ENCODE results near the gene FZR1.
"Not testable (repeated sequence)": the region's sequence is repeated elsewhere in the genome, so short reads cannot be mapped to it uniquely, and the experiment has no call there.

The FZR1 gene

DNA sequence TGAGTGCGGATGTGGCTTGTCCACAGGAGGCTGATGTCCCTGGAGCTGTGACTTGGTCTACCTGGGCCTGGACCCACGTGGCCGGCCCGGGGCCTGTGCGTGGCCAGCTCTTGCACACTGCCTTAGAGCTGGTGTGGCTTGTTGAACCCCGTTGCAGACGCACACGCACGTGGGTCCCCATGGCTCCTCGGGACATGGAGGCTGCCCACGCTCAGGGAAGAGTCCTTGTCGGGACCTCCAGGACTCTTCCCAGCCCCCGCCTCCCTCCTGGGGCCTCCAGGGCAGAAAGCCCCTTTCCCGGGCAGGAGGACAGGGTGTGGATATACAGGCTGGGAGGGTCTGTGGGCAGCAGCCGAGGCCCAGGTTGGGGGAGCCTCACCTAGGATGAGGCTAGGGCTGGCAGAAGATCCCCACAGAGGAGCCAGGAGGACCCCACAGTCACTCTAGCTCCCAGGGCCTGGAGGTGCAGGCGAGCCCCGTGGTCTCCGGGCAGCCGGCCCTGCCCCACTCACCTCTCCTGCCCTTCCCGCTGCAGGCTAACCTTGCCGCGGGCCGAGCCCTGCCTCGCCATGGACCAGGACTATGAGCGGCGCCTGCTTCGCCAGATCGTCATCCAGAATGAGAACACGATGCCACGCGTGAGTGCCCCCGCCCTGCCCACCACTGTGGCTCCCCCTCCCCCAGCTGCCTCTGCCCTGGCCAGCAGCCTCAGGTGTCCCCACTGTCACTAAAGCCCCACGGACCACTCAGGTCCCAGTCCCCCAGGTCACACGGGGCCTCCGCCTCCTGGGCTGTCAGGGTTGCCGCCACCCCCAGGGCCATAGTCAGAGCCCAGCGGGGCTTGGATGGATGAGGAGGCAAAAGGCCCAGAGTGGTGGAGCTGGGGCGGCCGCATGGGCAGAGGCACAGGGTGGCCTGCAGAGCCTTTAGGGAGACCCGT is 16.6 kb downstream of the FZR1 start:
- Mint-ChIP-seq H3K9me3 (no peaks in the 10 kb centered on the region), H3K4me3 (no peak overlapping the region), H3K36me3 (ENCODE audit: low read depth) (peaks cover 70% of the 10 kb centered on the region), H3K27me3 (no peaks in the 10 kb centered on the region), H3K4me1 (ENCODE audit: low read depth) (peaks cover 16% of the 10 kb centered on the region), H3K27ac (no peak overlapping the region)
- intact Hi-C loops (cut with micrococcal nuclease), result no loop called here

- Mint-ChIP-seq H3K4me3 (no peak overlapping the region), H3K36me3 (ENCODE audit: low read depth) (peaks cover 65% of the 10 kb centered on the region), H3K9me3 (no peaks in the 10 kb centered on the region), H3K27ac (no peak overlapping the region), H3K27me3 (no peaks in the 10 kb centered on the region), H3K4me1 (ENCODE audit: low read depth) (peaks cover 16% of the 10 kb centered on the region)
- intact Hi-C loops (cut with micrococcal nuclease), result no loop called here
These were observed 17.4 kb downstream of the FZR1 start for GRCh38 chr19:3523361-3524077.

GRCh38 chr19:3524078-3524842 is 18.1 kb downstream of the FZR1 start:
- intact Hi-C loops (cut with micrococcal nuclease), result no loop called here
- H3K4me3 Mint-ChIP-seq, result no peak overlapping the region
- no peak overlapping the region for H3K27ac Mint-ChIP-seq
- H3K9me3 Mint-ChIP-seq, result no peaks in the 10 kb centered on the region
- H3K36me3 Mint-ChIP-seq (ENCODE audit: low read depth), result peaks cover 57% of the 10 kb centered on the region
- no peaks in the 10 kb centered on the region for H3K27me3 Mint-ChIP-seq
- H3K4me1 Mint-ChIP-seq (ENCODE audit: low read depth), result peaks cover 16% of the 10 kb centered on the region

DNA sequence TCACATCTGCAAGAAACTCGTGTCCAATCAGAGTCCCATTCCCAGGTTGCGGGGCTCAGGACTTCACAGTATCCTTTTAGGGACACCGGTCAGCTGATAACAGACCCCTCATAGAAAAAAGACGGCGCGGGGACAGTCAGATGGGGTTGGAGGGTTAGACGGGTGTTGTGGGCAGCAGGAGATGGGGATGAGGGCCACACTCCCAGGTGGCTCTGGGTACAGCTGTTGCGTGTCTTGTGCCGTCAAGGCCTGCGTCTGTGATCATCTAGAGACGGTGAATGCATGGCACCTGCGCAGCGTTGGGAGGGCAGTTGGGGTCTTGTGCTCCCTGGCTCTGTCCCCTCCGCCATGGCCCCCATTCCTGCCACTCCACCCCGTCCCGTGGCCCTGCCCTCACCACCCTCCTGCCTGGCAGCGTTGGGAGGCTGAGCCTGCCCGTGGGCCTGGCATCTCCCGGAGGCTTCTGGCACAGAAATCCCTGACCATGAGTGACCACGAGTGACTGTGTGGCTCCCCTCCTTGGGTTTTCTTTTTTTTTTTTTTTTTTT is 18.9 kb downstream of the FZR1 start:
- Mint-ChIP-seq H3K27me3 (no peaks in the 10 kb centered on the region), H3K4me1 (ENCODE audit: low read depth) (peaks cover 12% of the 10 kb centered on the region), H3K27ac (no peak overlapping the region), H3K4me3 (no peak overlapping the region), H3K36me3 (ENCODE audit: low read depth) (peaks cover 50% of the 10 kb centered on the region), H3K9me3 (no peaks in the 10 kb centered on the region)
- intact Hi-C loops (cut with micrococcal nuclease), result no loop called here

DNA sequence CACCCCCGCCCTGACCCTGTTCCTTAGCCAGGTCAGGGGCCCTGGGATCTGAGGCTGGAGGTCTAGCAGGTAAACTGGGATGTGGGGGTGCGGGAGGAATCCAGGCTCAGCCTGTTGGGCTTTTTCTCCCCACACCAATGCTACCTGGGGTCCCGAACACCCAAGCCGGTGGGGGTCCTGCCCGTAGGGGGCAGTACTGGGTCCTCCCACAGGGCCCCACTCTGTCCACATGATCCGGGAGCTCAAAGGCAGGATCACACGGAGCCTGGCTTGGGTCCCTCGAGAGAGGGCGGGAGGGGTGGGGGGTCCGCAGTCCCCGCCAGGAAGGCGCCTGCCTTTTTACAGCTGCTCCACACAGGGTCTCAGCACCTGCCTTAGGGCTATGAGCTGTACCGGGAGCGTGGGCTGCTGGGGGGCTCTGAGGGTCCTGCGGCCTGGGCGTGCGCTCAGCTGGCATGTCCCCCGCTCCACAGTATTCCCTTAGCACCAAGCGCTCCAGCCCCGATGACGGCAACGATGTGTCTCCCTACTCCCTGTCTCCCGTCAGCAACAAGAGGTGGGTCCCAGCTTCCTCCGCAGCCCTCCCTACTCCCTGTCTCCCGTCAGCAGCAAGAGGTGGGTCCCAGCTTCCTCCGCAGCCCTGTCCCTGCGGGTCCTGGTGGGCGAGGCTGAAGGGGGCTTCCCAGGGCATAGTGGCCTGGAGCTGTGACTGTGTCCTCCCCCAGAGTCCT is 20.6 kb downstream of the FZR1 start:
- Mint-ChIP-seq H3K36me3 (ENCODE audit: low read depth) (peaks cover 34% of the 10 kb centered on the region), H3K27me3 (no peaks in the 10 kb centered on the region), H3K4me1 (ENCODE audit: low read depth) (no peaks in the 10 kb centered on the region), H3K27ac (no peak overlapping the region), H3K9me3 (no peaks in the 10 kb centered on the region), H3K4me3 (no peak overlapping the region)
- intact Hi-C loops (cut with micrococcal nuclease), result no loop called here

DNA sequence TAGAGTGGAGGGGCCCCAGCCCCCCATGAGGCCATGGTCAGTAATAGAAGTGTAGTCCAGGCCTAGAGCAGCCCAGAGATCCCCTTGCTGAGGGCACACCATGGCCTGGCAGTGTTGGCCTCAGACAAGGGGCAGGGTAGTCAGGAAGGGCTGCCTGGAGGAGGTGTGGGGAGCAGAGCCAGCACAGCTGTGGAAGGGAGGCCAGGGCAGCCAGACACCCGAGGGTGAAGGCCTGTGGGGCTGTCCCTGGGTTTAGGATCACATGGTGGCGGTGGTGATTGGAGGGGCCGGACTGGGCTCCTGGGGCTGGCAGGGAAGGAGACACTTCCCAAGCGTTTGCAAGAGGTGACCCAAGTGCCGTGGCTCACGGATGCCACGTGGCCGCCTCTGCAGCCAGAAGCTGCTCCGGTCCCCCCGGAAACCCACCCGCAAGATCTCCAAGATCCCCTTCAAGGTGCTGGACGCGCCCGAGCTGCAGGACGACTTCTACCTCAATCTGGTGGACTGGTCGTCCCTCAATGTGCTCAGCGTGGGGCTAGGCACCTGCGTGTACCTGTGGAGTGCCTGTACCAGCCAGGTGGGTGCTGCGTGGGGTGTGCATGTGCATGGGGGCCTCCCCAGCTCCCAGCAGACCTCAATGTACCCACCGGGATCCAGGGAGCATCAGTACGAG is 21.3 kb downstream of the FZR1 start:
- peaks cover 27% of the 10 kb centered on the region for H3K36me3 Mint-ChIP-seq (ENCODE audit: low read depth)
- no peaks in the 10 kb centered on the region for H3K27me3 Mint-ChIP-seq
- H3K4me1 Mint-ChIP-seq (ENCODE audit: low read depth), result no peaks in the 10 kb centered on the region
- intact Hi-C loops (cut with micrococcal nuclease), result no loop called here
- H3K9me3 Mint-ChIP-seq, result no peaks in the 10 kb centered on the region
- H3K27ac Mint-ChIP-seq, result no peak overlapping the region
- no peak overlapping the region for H3K4me3 Mint-ChIP-seq

DNA sequence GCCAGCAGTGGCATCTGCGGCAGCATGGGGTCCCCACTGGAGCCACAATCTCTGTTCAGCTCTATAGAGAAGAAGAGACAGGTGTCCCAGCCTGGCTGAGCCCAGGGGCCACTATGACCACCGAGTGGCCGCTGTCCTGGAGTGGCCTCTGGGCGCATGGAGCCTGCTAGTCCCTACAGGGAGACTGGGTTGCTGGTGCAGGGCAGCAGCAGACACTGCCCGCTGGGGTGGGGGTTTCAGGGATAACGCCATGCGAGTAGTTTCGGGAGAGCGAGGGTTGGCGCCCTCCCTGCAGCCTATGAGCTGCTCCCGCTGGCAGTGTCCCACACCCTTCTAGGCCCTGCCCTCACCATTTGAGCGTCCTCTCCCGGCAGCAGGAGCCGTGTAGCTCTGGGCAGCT is 22.0 kb downstream of the FZR1 start:
- Mint-ChIP-seq H3K27ac (no peak overlapping the region), H3K27me3 (no peaks in the 10 kb centered on the region), H3K4me3 (no peak overlapping the region), H3K4me1 (ENCODE audit: low read depth) (no peaks in the 10 kb centered on the region), H3K36me3 (ENCODE audit: low read depth) (peaks cover 20% of the 10 kb centered on the region), H3K9me3 (no peaks in the 10 kb centered on the region)
- intact Hi-C loops (cut with micrococcal nuclease), result no loop called here

DNA sequence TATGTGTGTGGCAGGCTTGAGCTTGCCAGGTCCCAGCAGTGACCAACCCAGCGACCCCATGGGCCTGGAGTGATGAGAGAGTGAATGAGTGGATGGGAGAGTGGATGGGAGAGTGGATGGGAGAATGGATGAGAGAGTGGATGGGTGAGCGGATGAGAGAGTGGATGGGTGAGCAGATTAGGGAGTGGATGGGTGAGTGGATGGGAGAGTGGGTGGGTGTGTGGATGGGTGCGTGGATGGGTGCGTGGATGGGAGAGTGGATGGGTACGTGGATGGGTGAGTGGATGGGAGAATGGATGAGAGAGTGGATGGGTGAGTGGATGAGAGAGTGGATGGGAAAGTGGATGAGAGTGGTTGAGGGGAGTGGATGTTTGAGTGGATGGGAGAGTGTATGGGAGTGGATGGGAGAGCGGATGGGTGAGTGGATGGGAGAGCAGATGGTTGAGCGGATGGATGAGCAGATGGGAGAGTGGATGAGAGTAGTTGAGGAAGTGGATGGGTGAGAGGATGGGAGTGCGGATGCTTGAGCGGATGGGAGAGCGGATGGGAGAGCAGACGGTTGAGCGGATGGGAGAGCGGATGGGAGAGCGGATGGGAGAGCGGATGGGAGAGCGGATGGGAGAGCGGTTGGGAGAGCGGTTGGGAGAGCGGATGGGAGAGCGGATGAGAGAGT is 22.6 kb downstream of the FZR1 start:
- H3K4me1 Mint-ChIP-seq (ENCODE audit: low read depth), result no peaks in the 10 kb centered on the region
- H3K36me3 Mint-ChIP-seq (ENCODE audit: low read depth), result peaks cover 14% of the 10 kb centered on the region
- H3K27ac Mint-ChIP-seq, result no peak overlapping the region
- no peaks in the 10 kb centered on the region for H3K9me3 Mint-ChIP-seq
- intact Hi-C loops (cut with micrococcal nuclease), result no loop called here
- no peaks in the 10 kb centered on the region for H3K27me3 Mint-ChIP-seq
- H3K4me3 Mint-ChIP-seq, result no peak overlapping the region

GRCh38 chr19:3529299-3529698 is 23.2 kb downstream of the FZR1 start:
- H3K27ac Mint-ChIP-seq; H3K4me1 Mint-ChIP-seq (ENCODE audit: low read depth); H3K9me3 Mint-ChIP-seq; H3K27me3 Mint-ChIP-seq; H3K36me3 Mint-ChIP-seq (ENCODE audit: low read depth); H3K4me3 Mint-ChIP-seq; intact Hi-C loops (cut with micrococcal nuclease): not testable (repeated sequence)

DNA sequence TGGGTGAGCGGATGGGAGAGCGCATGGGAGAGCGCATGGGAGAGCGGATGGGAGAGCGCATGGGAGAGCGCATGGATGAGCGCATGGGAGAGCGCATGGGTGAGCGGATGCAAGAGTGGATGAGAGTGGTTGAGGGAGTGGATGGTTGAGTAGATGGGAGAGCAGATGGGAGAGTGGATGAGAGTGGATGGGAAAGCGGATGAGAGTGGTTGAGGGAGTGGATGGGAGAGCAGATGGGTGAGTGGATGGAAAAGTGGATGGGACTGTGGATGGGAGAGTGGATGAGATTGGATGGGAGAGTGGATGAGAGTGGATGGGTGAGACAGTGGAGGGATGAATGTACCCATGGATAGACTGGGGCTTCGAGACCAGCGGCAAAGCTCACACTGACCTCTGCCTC is 24.3 kb downstream of the FZR1 start:
- no peaks in the 10 kb centered on the region for H3K36me3 Mint-ChIP-seq (ENCODE audit: low read depth)
- intact Hi-C loops (cut with micrococcal nuclease), result no loop called here
- no peaks in the 10 kb centered on the region for H3K9me3 Mint-ChIP-seq
- H3K4me3 Mint-ChIP-seq, result no peak overlapping the region
- no peaks in the 10 kb centered on the region for H3K27me3 Mint-ChIP-seq
- no peak overlapping the region for H3K27ac Mint-ChIP-seq
- H3K4me1 Mint-ChIP-seq (ENCODE audit: low read depth), result no peaks in the 10 kb centered on the region

DNA sequence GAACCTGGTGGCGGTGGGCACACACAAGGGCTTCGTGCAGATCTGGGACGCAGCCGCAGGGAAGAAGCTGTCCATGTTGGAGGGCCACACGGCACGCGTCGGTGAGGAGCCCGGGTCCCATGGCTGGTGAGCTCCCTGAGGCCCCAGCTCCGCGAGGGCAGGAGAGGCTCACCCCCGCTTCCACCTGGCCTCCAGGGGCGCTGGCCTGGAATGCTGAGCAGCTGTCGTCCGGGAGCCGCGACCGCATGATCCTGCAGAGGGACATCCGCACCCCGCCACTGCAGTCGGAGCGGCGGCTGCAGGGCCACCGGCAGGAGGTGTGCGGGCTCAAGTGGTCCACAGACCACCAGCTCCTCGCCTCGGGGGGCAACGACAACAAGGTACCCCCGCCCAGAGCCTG is 25.6 kb downstream of the FZR1 start:
- Mint-ChIP-seq H3K27ac (no peak overlapping the region), H3K4me3 (no peak overlapping the region), H3K36me3 (ENCODE audit: low read depth) (no peaks in the 10 kb centered on the region), H3K9me3 (no peaks in the 10 kb centered on the region), H3K27me3 (no peaks in the 10 kb centered on the region), H3K4me1 (ENCODE audit: low read depth) (peaks cover under 1% of the 10 kb centered on the region)
- intact Hi-C loops (cut with micrococcal nuclease), result no loop called here

- H3K4me3 Mint-ChIP-seq, result no peak overlapping the region
- H3K27me3 Mint-ChIP-seq, result no peaks in the 10 kb centered on the region
- H3K36me3 Mint-ChIP-seq (ENCODE audit: low read depth), result peaks cover 3% of the 10 kb centered on the region
- intact Hi-C loops (cut with micrococcal nuclease), result no loop called here
- peaks cover 6% of the 10 kb centered on the region for H3K4me1 Mint-ChIP-seq (ENCODE audit: low read depth)
- H3K27ac Mint-ChIP-seq, result no peak overlapping the region
- no peaks in the 10 kb centered on the region for H3K9me3 Mint-ChIP-seq
These were observed 26.2 kb downstream of the FZR1 start for GRCh38 chr19:3532154-3532786.

Measured in dendritic cell treated with granulocyte-macrophage colony-stimulating factor and Interleukin-4, amounts not matched to agents 40 ng/mL and 50 ng/mL, for 4 days (primary cell).